ENCODE results near the gene KRTAP5-6. TPM values are rescaled to one million over a fixed set of nuclear protein-coding genes. Genes with fewer than 3 reads are reported as not detected.

KRTAP5-6 gene
- total RNA-seq, 1 donor from 2014 or later = 1.4 TPM

- DNase-seq (ENCODE audit: low spot score) (peak; percentile 26), ATAC-seq (no peak)
Measured at GRCh38 chr11:1701091-1701807, 4.3 kb downstream of the KRTAP5-6 start.

- ATAC-seq (no peak), DNase-seq (ENCODE audit: low spot score) (no peak)
Measured at GRCh38 chr11:1702506-1702905, 5.5 kb downstream of the KRTAP5-6 start.

- DNase-seq (ENCODE audit: low spot score) (no peak), ATAC-seq (no peak)
Measured at GRCh38 chr11:1703146-1703545, 6.2 kb downstream of the KRTAP5-6 start.

GRCh38 chr11:1705126-1706052, 8.4 kb downstream of the KRTAP5-6 start:
- ATAC-seq (no peak), DNase-seq (ENCODE audit: low spot score) (no peak)

GRCh38 chr11:1706634-1707400, 9.8 kb downstream of the KRTAP5-6 start:
- peak; percentile 48 for DNase-seq (ENCODE audit: low spot score)

GRCh38 chr11:1707751-1708150, 10.8 kb downstream of the KRTAP5-6 start:
- ATAC-seq (no peak), DNase-seq (ENCODE audit: low spot score) (no peak)

More at GRCh38 chr11:1706634-1707400, 9.8 kb downstream of the KRTAP5-6 start:
- peak; percentile 81 for ATAC-seq

GRCh38 chr11:1708716-1709115, 11.7 kb downstream of the KRTAP5-6 start:
- no peak for ATAC-seq
- peak; percentile 23 for DNase-seq (ENCODE audit: low spot score)

GRCh38 chr11:1714908-1715885, 18.2 kb downstream of the KRTAP5-6 start:
- ATAC-seq (no peak), DNase-seq (ENCODE audit: low spot score) (peak; percentile 40)

GRCh38 chr11:1717745-1718144, 20.8 kb downstream of the KRTAP5-6 start:
- ATAC-seq = no peak
- no peak for DNase-seq (ENCODE audit: low spot score)

- no peak for ATAC-seq
- DNase-seq (ENCODE audit: low spot score) = no peak
Measured at GRCh38 chr11:1718326-1718725, 21.3 kb downstream of the KRTAP5-6 start.

- ATAC-seq = no peak
- DNase-seq (ENCODE audit: low spot score) = no peak
Measured at GRCh38 chr11:1719781-1720180, 22.8 kb downstream of the KRTAP5-6 start.

GRCh38 chr11:1727096-1727690, 30.2 kb downstream of the KRTAP5-6 start:
- ATAC-seq (no peak), DNase-seq (ENCODE audit: low spot score) (no peak)

GRCh38 chr11:1727861-1728260, 30.9 kb downstream of the KRTAP5-6 start:
- DNase-seq (ENCODE audit: low spot score) = no peak
- ATAC-seq = no peak

GRCh38 chr11:1728301-1728700, 31.3 kb downstream of the KRTAP5-6 start:
- ATAC-seq = no peak
- DNase-seq (ENCODE audit: low spot score) = peak; percentile 14

- no peak for ATAC-seq
- DNase-seq (ENCODE audit: low spot score) = no peak
Measured at GRCh38 chr11:1728931-1729691, 32.1 kb downstream of the KRTAP5-6 start.

- no peak for ATAC-seq
- DNase-seq (ENCODE audit: low spot score) = no peak
Measured at GRCh38 chr11:1729692-1730011, 32.7 kb downstream of the KRTAP5-6 start.

- DNase-seq (ENCODE audit: low spot score) = no peak
- no peak for ATAC-seq
Measured at GRCh38 chr11:1730059-1730629, 33.1 kb downstream of the KRTAP5-6 start.

- DNase-seq (ENCODE audit: low spot score) = no peak
- no peak for ATAC-seq
Measured at GRCh38 chr11:1731451-1732059, 34.6 kb downstream of the KRTAP5-6 start.

All from left lobe of liver (tissue), 2 donors.